Smooth muscle cell of the brain vasculature (primary cell): ENCODE data around the gene NAT8L.

Experiments
- DNase-seq: peaks from one replicate; pipeline ENCODE4 v3.0.0-alpha.2; 2012; ENCODE audit warnings: low read depth, low spot score

NAT8L gene

GRCh38 chr4:2064276-2064991 is 5.3 kb downstream of the NAT8L start:
- no peak for DNase-seq

- DNase-seq = no peak
Measured at GRCh38 chr4:2065106-2065930, 6.2 kb downstream of the NAT8L start.

GRCh38 chr4:2066011-2066551 is 7.0 kb downstream of the NAT8L start:
- DNase-seq = no peak

- DNase-seq = no peak
Measured at GRCh38 chr4:2066571-2067445, 7.7 kb downstream of the NAT8L start.

GRCh38 chr4:2067446-2068197 is 8.5 kb downstream of the NAT8L start:
- no peak for DNase-seq

GRCh38 chr4:2068198-2068470 is 9.0 kb downstream of the NAT8L start:
- DNase-seq = no peak

GRCh38 chr4:2068566-2068965 is 9.4 kb downstream of the NAT8L start:
- no peak for DNase-seq

GRCh38 chr4:2069161-2069971 is 10.2 kb downstream of the NAT8L start:
- no peak for DNase-seq

GRCh38 chr4:2069986-2070385 is 10.9 kb downstream of the NAT8L start:
- no peak for DNase-seq

GRCh38 chr4:2070421-2071251 is 11.5 kb downstream of the NAT8L start:
- no peak for DNase-seq

- no peak for DNase-seq
Measured at GRCh38 chr4:2071252-2071911, 12.3 kb downstream of the NAT8L start.

- no peak for DNase-seq
Measured at GRCh38 chr4:2071912-2072867, 13.1 kb downstream of the NAT8L start.

- no peak for DNase-seq
Measured at GRCh38 chr4:2072971-2073807, 14.1 kb downstream of the NAT8L start.

- no peak for DNase-seq
Measured at GRCh38 chr4:2073808-2074481, 14.8 kb downstream of the NAT8L start.

GRCh38 chr4:2074588-2074987 is 15.5 kb downstream of the NAT8L start:
- no peak for DNase-seq
